Naive thymus-derived CD4-positive, alpha-beta T cell (primary cell): ENCODE results near the gene CHRNA4. TPM values are rescaled to one million over a fixed set of nuclear protein-coding genes. Genes with fewer than 3 reads are reported as not detected.

Experiments used
- ATAC-seq: fragments of 150-1000 bp; cut with Tn5 transposase; 2 replicates; pipeline ENCODE4 v1.10.0; 2021; ENCODE audit warnings: mild to moderate bottlenecking, moderate library complexity
- CTCF ChIA-PET: fragments of 350-600 bp; sonication (Branson Sonifier 250); formaldehyde crosslinking; loops from one replicate; lab custom pipeline; 2021; ENCODE audit warnings: antibody characterized with exemption; lab: Charles Lee
- POLR2A ChIA-PET: fragments of 350-600 bp; sonication (Branson Sonifier 250); formaldehyde crosslinking; loops from one replicate; lab custom pipeline; 2021; ENCODE audit warnings: antibody characterized with exemption, inconsistent platforms; lab: Charles Lee
- DNase-seq, 9 donors: peaks; one replicate each; pipeline versions ENCODE4 v3.0.0 to v3.0.0-alpha.2; 2020 to 2022; ENCODE audit warnings: mixed read lengths in 1 of 9
- H3K27ac ChIP-seq: one replicate; pipeline ENCODE4 v1.7.0; 2013; ENCODE audit warnings: mild to moderate bottlenecking, low read depth, low read length, moderate library complexity
- H3K27me3 ChIP-seq, 2 donors: one replicate each; pipeline ENCODE4 v1.7.0; 2013; ENCODE audit warnings: low read length in 2 of 2, mild to moderate bottlenecking in 2 of 2, moderate library complexity in 2 of 2; ENCODE audit not compliant: control insufficient read depth in 2 of 2, insufficient read depth in 2 of 2
- H3K36me3 ChIP-seq, 3 experiments: 1 replicate in 2 of 3; 2 replicates in 1 of 3; pipeline ENCODE4 v1.7.0; 2013; ENCODE audit warnings: low read length in 3 of 3, mild to moderate bottlenecking in 3 of 3, moderate library complexity in 1 of 3; ENCODE audit not compliant: insufficient read depth in 3 of 3, control insufficient read depth in 2 of 3
- H3K4me1 ChIP-seq, 2 donors: one replicate each; pipeline ENCODE4 v1.7.0; 2013; ENCODE audit warnings: low read length in 2 of 2, mild to moderate bottlenecking in 2 of 2, moderate library complexity in 1 of 2; ENCODE audit not compliant: control insufficient read depth in 2 of 2, insufficient read depth in 2 of 2
- H3K4me3 ChIP-seq: 2 replicates; pipeline ENCODE4 v1.7.0; 2013; ENCODE audit warnings: mild to moderate bottlenecking, low read length
- H3K9me3 ChIP-seq, 3 experiments: 1 replicate in 2 of 3; 2 replicates in 1 of 3; pipeline ENCODE4 v1.7.0; 2013; ENCODE audit warnings: low read length in 3 of 3; ENCODE audit not compliant: control insufficient read depth in 2 of 3
- H3K27ac Mint-ChIP-seq, 9 donors: one replicate each; pipeline ENCODE4 v1.8.0; 2020 to 2022; ENCODE audit warnings: mixed read lengths in 9 of 9, mild to moderate bottlenecking in 8 of 9, moderate library complexity in 5 of 9, inconsistent platforms in 2 of 9
- H3K27me3 Mint-ChIP-seq, 5 donors: one replicate each; pipeline ENCODE4 v1.8.0; 2021 to 2022; ENCODE audit warnings: mixed read lengths in 5 of 5, mild to moderate bottlenecking in 1 of 5
- H3K36me3 Mint-ChIP-seq, 5 donors: one replicate each; pipeline ENCODE4 v1.8.0; 2020 to 2022; ENCODE audit warnings: mixed read lengths in 5 of 5, mild to moderate bottlenecking in 3 of 5, inconsistent platforms in 1 of 5
- H3K4me1 Mint-ChIP-seq, 7 donors: one replicate each; pipeline ENCODE4 v1.8.0; 2020 to 2022; ENCODE audit warnings: mixed read lengths in 7 of 7, mild to moderate bottlenecking in 3 of 7, inconsistent platforms in 1 of 7
- H3K4me3 Mint-ChIP-seq, 10 donors: one replicate each; pipeline ENCODE4 v1.8.0; 2020 to 2022; ENCODE audit warnings: mild to moderate bottlenecking in 10 of 10, mixed read lengths in 10 of 10, moderate library complexity in 6 of 10, inconsistent platforms in 2 of 10
- H3K9me3 Mint-ChIP-seq, 11 donors: one replicate each; pipeline ENCODE4 v1.8.0; 2020 to 2022; ENCODE audit warnings: mixed read lengths in 11 of 11, mild to moderate bottlenecking in 4 of 11, inconsistent platforms in 1 of 11, moderate library complexity in 1 of 11
- intact Hi-C, 2 donors: fragments of 100-400 bp; cut with micrococcal nuclease; formaldehyde crosslinking; loops; one replicate each; pipeline ENCODE4 v1.15.1; 2023
- polyA plus RNA-seq, 2 donors: library from polyadenylated mRNA; unstranded; fragments of 300-500 nt; fragmentation: Illumina TruSeq; gene quantifications; one replicate each; pipeline ENCODE4 v1.2.3, GENCODE V29; 2021
- total RNA-seq, 6 experiments: library from RNA in 5 of 6; stranded (reverse) in 5 of 6; gene quantifications; 1 replicate in 5 of 6; 2 replicates in 1 of 6; pipeline ENCODE4 v1.2.3 and lab custom pipeline; 2021 to 2026

CHRNA4 gene
- total and polyA plus RNA-seq, 7 experiments from 2014 or later, result not detected

DNA sequence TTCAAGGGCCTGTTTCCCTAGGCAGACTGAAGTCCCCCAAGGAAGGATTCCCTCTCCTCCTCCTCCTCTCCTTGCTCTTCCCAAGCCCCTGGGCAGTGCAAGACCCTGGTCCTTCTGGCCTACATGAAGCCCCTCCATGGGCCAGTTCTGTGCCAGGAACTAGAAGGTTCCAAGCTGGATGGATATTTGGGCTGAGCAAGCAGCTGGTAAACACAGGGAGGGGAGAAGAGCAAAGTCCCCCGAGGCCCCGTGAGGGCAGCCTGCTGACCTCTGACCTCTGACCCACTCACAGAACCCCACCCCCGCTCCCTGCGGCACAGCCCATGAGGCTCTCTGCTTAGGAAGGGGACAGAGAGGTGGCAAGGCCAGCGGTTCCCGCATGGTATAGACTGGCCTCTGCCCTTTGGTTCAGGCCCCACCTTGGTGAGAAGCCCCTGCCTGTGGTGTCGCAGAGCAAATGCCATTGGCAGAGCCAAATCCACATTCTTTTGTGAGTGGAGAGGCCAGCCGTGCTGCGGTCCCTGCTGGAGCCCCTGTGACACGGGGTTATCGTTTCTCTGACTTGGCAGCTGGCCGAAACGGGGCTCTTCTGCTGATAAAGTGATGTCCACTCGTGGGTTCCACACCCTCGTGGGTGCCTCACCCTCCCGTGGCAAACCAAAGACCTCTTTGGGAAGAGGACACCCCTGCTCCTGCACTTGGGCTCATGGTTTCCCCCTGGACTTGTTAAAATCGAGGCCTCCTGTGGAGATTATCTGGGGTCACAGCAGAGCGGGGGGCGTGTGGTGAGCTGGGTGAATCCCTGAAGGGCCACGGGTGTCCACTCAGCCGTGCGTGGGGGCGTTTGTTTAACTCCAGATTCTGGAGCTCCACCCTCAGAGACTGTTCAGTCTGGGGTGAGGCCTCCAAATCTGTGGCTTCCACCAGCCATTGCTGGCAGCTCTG, 2.1 kb upstream of the CHRNA4 start:
- ChIA-PET CTCF (no interaction called here), POLR2A (no interaction called here)
- peaks cover 0 to 5% (median 0%) of the 10 kb centered on the region in 7 donors for H3K4me1 Mint-ChIP-seq
- peaks cover 0 to 4% of the 10 kb centered on the region in 2 donors for H3K27me3 ChIP-seq
- H3K4me1 ChIP-seq, result no peaks in the 10 kb centered on the region
- H3K27ac Mint-ChIP-seq, result no peak overlapping the region
- ATAC-seq, result no peak
- intact Hi-C loops, result no loop called here
- no peak for DNase-seq
- H3K27me3 Mint-ChIP-seq, result peaks cover 9 to 28% (median 12%) of the 10 kb centered on the region in 5 donors
- H3K36me3 Mint-ChIP-seq, result no peaks in the 10 kb centered on the region
- no peak overlapping the region for H3K27ac ChIP-seq
- H3K9me3 Mint-ChIP-seq, result no peaks in the 10 kb centered on the region
- H3K36me3 ChIP-seq, result no peaks in the 10 kb centered on the region
- no peaks in the 10 kb centered on the region for H3K9me3 ChIP-seq
- H3K4me3 ChIP-seq, result no peak overlapping the region
- peak overlapping the region in 1 of 10 donors; percentile 61 for H3K4me3 Mint-ChIP-seq

DNA sequence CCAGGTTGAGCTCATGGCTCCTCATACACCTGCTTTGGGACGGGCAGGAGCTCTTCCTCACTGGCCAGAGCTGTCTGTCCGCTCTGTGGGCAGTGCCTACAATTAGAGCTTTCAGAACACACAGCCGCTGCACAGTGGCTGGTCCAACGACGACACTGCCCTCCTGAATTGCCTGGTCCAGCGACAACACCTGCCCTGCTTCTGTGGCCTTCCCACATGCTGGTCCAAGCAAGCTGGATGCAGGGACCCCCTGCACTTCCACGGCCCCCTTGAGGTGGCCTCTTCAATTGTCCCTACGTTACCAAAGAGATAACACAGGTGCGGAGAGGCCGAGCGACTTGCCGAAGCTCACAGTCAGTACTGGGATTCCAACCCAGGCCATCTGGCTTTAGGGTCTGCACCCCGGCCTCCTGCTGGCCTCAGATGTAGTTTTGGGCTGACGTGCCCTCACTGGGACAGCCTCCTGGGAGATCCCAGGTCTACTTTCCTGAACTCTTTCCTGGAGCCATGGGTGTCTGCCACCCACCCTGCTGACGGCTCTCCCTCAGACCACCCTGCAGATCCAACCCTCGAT, 1.4 kb upstream of the CHRNA4 start:
- CTCF ChIA-PET, result no interaction called here
- no peaks in the 10 kb centered on the region for H3K4me1 ChIP-seq
- no peaks in the 10 kb centered on the region for H3K9me3 ChIP-seq
- Mint-ChIP-seq H3K27me3 (peaks cover 9 to 28% (median 12%) of the 10 kb centered on the region in 5 donors), H3K4me3 (peak overlapping the region in 2 of 10 donors; percentile 30 to 61), H3K27ac (no peak overlapping the region), H3K36me3 (no peaks in the 10 kb centered on the region), H3K9me3 (no peaks in the 10 kb centered on the region), H3K4me1 (peaks cover 0 to 5% (median 0%) of the 10 kb centered on the region in 7 donors)
- no peaks in the 10 kb centered on the region for H3K36me3 ChIP-seq
- no peak overlapping the region for H3K27ac ChIP-seq
- POLR2A ChIA-PET, result no interaction called here
- ATAC-seq (no peak), DNase-seq (no peak)
- peaks cover 0 to 4% of the 10 kb centered on the region in 2 donors for H3K27me3 ChIP-seq
- intact Hi-C loops, result no loop called here
- no peak overlapping the region for H3K4me3 ChIP-seq

GRCh38 chr20:63361519-63362435, 628 bp upstream of the CHRNA4 start:
- Mint-ChIP-seq H3K4me3 (peak overlapping the region in 1 of 10 donors; percentile 61), H3K27ac (no peak overlapping the region), H3K4me1 (peaks cover 0 to 5% (median 0%) of the 10 kb centered on the region in 7 donors), H3K27me3 (peaks cover 9 to 28% (median 12%) of the 10 kb centered on the region in 5 donors), H3K9me3 (no peaks in the 10 kb centered on the region), H3K36me3 (no peaks in the 10 kb centered on the region)
- H3K4me1 ChIP-seq, result no peaks in the 10 kb centered on the region
- no peaks in the 10 kb centered on the region for H3K9me3 ChIP-seq
- intact Hi-C loops, result no loop called here
- ChIA-PET POLR2A (no interaction called here), CTCF (no interaction called here)
- DNase-seq (peak in 1 of 9 donors; percentile 11), ATAC-seq (peak; percentile 22)
- no peak overlapping the region for H3K4me3 ChIP-seq
- H3K27ac ChIP-seq, result no peak overlapping the region
- H3K36me3 ChIP-seq, result no peaks in the 10 kb centered on the region
- H3K27me3 ChIP-seq, result peaks cover 0 to 4% of the 10 kb centered on the region in 2 donors

DNA sequence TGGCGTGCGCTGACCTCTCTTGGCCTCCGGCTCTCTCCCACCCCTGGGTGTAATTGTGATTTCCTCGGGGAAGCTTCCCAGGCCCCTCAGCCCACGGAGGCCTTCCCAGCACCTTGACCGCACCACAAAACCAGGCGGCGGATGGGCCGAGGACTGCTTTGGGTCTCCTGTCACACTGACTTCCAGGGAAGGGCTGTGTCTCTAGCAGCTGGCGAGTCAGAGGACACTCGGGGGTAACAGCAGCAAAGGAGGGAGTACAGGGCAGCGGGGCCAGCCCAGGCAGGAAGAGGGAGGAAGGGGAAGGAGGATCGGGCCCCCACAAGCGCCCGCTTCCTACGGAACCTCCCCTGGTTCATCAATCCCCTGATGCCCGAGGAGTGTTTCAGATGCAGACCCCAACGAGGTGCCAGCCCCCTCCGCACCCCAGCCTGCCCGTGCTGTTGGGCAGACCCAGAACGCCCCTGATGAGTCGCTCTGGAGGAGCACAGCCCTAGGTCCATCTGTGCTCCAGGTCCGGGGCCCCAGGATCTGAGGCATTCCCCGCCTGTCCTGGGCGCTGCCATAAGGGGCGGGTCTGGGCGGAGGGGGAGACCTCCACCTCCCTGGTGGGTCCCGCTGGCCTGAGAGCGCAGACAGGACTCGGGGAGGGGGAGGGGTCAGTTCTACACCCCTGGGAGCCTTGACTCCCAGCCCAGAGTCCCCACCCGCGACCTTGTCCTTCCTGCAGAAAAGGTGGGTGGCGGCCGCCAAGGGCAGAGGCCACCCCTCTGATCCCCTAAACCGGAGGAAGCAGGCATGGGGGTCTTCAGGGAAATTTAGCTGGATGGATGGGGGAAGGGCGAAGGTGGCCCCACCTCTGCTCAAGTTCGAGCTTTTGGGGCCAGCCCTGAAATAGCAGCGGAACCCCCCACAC, 956 bp downstream of the CHRNA4 start:
- no peaks in the 10 kb centered on the region for H3K36me3 ChIP-seq
- H3K27ac ChIP-seq, result no peak overlapping the region
- no peaks in the 10 kb centered on the region for H3K4me1 ChIP-seq
- Mint-ChIP-seq H3K36me3 (no peaks in the 10 kb centered on the region), H3K27me3 (peaks cover 9 to 26% (median 12%) of the 10 kb centered on the region in 5 donors), H3K27ac (no peak overlapping the region), H3K4me3 (peak overlapping the region in 1 of 10 donors; percentile 31), H3K4me1 (peaks cover 0 to 5% (median 0%) of the 10 kb centered on the region in 7 donors), H3K9me3 (no peaks in the 10 kb centered on the region)
- H3K27me3 ChIP-seq, result peaks cover 0 to 4% of the 10 kb centered on the region in 2 donors
- ATAC-seq (no peak), DNase-seq (no peak)
- ChIA-PET POLR2A (no interaction called here), CTCF (interaction anchor here (0.8 kb wide), 1 partner anchor 21 kb away, joined by 3 read pairs; no protein-coding TSS in a partner anchor)
- no peaks in the 10 kb centered on the region for H3K9me3 ChIP-seq
- intact Hi-C loops, result no loop called here
- no peak overlapping the region for H3K4me3 ChIP-seq

- intact Hi-C loops, result no loop called here
- H3K27me3 Mint-ChIP-seq, result peaks cover 9 to 29% (median 12%) of the 10 kb centered on the region in 5 donors
- DNase-seq (no peak), ATAC-seq (no peak)
- no peaks in the 10 kb centered on the region for H3K36me3 Mint-ChIP-seq
- ChIA-PET CTCF (no interaction called here), POLR2A (no interaction called here)
- H3K27ac Mint-ChIP-seq, result no peak overlapping the region
- Histone ChIP-seq H3K9me3 (no peaks in the 10 kb centered on the region), H3K27me3 (peaks cover 0 to 4% of the 10 kb centered on the region in 2 donors), H3K4me1 (no peaks in the 10 kb centered on the region), H3K4me3 (no peak overlapping the region), H3K27ac (no peak overlapping the region), H3K36me3 (no peaks in the 10 kb centered on the region)
- no peak overlapping the region for H3K4me3 Mint-ChIP-seq
- peaks cover 0 to 5% (median 0%) of the 10 kb centered on the region in 7 donors for H3K4me1 Mint-ChIP-seq
- no peaks in the 10 kb centered on the region for H3K9me3 Mint-ChIP-seq
Observed at GRCh38 chr20:63359164-63359934, 1.8 kb downstream of the CHRNA4 start.
